Left renal cortex interstitium (tissue), 4 donors: ENCODE data around the gene CDC42EP1. TPM values are rescaled to one million over a fixed set of nuclear protein-coding genes. Genes with fewer than 3 reads are reported as not detected.
A peak's percentile ranks its signal among the peaks of the same experiment; 100 is the strongest.

Experiments
- DNase-seq, 4 donors: peaks; one replicate each; pipeline ENCODE4 v3.0.0-alpha.2; 2013; ENCODE audit warnings: low read depth in 4 of 4, low spot score in 2 of 4, missing footprints in 1 of 4
- polyA plus RNA-seq, 4 donors: library from polyadenylated mRNA; unstranded; fragments of 120-200 nt; gene quantifications; one replicate each; pipeline ENCODE4 v1.2.1, GENCODE V29; 2013; ENCODE audit not compliant: insufficient read length in 4 of 4

The CDC42EP1 gene
- polyA plus RNA-seq, 4 donors: 35.5 to 81.5 (median 52.2) TPM

DNA sequence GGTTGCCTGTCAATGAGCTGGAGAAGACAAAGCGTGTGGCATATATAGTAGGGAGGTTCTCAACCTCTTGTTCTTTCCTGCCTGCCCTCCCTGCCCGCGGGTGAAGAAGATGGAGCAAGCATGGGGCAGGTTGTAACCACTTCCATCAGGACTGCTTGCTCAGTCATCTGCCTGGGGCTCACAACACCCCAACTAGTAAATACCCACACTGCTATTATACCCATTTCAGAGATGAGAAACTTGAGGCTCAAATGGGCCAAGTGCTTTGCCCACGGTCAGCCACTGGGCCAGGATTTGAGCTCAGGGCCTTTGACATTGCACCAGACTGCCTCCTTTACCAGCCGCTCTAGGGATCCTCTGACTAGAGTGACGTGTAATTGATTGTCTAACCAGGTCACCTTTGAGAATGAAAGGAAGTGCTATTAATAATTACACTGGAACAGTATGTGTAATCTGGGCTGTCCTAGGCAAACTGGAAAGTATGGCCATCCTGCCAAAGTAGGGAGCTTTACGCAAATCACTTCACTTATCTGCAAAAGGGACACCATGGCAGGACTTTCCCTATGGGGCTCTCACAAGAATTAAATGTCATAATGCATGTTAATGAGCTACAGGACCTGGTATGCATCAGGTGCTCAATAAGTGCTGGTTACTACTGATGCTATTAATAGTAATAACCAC, 2.8 kb upstream of the CDC42EP1 start:
- DNase-seq: no peak

DNA sequence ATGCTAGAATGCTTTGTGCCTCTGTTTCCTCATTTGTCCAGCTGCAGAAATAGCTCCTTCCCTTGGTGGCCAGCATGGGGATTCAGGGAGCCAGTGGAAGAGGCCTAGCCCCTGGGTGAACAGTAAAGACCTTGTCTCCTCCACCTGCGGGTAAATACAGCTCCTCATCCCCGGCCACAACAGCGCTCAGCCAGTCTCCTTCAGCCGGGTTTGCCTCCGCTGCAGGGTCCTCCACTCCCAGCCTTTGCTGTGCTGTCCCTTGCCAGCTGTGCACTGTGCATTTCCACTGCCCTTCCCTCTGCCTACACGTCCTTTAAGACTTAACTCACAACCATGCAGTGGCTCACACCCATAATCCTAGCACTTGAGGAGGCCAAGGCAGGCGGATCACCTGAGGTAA, 1.5 kb upstream of the CDC42EP1 start:
- no peak for DNase-seq

DNA sequence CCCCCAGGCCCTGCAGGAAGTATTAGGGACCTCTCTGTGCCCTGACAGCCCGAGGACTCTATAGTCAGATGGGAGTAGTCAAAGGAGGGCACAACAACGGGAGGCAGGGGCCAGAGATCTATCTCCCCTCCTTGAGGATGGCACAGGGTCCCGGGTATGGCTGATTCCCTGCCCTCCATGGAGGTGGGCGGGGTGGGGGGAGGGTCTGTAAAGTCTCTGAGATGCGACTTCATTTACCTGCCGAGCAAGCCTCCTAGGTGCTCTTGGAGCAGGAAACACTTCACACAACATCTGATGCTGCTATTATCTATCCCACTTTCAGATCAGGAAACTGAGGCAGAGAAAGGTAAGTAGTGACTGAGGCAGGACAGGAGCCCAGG, 769 bp upstream of the CDC42EP1 start:
- DNase-seq: no peak

GRCh38 chr22:37560608-37561211, 430 bp downstream of the CDC42EP1 start:
- no peak for DNase-seq

DNA sequence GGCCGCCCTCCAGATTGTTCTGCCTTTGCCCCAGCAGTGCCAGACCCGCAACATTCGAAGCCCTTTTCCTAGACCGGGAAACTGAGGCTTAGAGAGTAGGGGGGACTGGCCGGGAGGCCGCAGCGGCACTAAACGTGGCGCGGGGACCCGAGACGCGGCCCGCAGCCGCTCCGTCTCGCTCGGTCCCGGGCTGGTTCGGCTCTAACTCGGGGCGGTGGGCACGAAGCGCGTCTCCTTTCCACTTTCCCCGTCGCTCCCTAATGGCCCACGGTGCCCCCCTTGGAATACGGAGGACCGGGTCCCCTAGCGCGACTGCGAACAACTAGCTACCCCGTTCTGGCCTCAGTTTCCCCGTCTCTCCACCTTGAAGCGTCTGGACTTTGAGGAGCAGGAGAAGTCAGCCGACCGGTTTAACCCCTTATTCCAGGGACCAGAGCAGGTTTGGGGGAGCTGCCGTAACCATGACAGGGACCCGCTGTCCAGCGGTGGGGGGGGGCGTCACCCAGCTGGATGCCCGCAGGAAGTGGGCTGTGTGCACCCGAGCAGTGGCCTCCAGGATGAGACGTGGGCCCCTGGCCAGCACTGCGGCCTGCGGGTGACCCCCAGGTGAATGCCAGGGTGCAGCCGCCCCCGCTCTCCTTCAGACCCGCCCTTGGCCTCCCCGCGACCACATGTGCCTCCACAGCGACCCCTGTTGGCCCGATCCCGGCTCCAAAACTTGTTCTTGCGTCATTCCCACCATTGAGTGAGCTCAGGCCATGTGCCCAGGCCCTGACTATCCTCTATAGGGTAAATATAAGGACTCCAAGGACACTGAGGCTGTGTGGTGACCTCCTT, 1.1 kb downstream of the CDC42EP1 start:
- DNase-seq: peak in 2 of 4 donors; percentile 86 to 94

- DNase-seq: no peak
Measured at GRCh38 chr22:37562049-37562875, 2.0 kb downstream of the CDC42EP1 start.

DNA sequence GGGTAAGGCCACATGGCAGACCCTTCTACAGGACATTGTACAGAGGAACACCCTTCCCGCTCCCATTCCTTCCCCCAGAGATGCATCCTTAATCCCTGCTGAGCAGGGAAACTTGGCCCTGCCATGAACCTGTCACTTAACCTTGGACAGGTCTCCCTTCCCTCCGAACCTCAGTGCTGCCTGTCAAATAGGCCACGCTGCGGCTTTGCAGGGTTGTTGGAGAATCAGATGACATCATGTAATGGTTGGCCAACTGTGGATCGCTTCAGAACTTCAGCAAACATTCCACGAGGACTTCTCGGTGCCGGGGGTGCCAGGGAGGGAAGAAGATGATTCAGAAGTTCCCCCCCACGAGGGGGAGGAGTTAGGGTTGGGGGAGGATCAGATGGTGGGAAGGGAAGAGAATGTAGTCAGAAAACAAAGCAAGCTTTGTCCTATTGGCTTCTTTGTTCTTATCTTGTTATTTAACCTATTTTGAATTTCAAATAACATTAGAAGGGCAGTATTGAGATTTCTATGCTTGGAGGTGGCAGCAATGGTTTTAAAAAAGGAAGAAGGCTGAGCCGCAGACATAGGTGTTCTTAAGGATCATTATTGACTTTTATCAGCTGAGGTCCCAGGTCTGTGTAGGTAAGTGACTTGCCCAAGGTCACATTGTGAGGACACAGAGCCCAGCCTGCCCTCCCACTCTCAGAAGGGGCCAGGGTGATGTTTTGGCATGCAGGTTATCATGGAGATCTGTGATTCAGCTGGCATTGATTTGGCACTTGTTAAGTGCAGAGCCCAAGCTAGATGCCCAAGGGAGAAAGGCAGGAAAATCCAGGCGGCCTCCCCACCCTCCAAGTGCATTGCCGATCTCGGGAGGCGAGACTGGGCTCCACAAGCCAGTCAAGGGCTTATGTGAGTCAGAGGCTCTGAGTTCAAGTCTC, 3.1 kb downstream of the CDC42EP1 start:
- no peak for DNase-seq

GRCh38 chr22:37564111-37564711, 3.9 kb downstream of the CDC42EP1 start:
- peak in 1 of 4 donors; percentile 63 for DNase-seq

GRCh38 chr22:37565830-37566229, 5.5 kb downstream of the CDC42EP1 start:
- DNase-seq: no peak

DNA sequence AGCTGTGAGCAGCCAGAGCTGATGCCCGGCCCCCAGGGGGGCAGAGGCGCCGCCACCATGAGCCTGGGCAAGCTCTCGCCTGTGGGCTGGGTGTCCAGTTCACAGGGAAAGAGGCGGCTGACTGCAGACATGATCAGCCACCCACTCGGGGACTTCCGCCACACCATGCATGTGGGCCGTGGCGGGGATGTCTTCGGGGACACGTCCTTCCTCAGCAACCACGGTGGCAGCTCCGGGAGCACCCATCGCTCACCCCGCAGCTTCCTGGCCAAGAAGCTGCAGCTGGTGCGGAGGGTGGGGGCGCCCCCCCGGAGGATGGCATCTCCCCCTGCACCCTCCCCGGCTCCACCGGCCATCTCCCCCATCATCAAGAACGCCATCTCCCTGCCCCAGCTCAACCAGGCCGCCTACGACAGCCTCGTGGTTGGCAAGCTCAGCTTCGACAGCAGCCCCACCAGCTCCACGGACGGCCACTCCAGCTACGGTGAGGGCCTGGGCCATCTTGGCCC, 6.1 kb downstream of the CDC42EP1 start:
- DNase-seq: no peak

- DNase-seq: no peak
Measured at GRCh38 chr22:37566903-37567798, 6.9 kb downstream of the CDC42EP1 start.

DNA sequence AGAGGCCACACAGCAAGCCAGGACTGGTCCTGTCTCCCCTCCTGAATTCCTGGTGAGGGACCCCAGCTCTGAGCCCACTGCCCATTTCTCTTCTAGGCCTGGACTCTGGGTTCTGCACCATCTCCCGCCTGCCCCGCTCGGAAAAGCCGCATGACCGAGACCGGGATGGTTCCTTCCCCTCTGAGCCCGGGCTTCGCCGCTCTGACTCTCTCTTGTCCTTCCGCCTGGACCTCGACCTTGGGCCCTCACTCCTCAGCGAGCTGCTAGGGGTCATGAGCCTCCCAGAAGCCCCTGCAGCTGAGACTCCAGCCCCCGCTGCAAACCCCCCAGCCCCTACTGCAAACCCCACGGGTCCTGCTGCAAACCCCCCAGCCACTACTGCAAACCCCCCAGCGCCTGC, 7.7 kb downstream of the CDC42EP1 start:
- no peak for DNase-seq

DNA sequence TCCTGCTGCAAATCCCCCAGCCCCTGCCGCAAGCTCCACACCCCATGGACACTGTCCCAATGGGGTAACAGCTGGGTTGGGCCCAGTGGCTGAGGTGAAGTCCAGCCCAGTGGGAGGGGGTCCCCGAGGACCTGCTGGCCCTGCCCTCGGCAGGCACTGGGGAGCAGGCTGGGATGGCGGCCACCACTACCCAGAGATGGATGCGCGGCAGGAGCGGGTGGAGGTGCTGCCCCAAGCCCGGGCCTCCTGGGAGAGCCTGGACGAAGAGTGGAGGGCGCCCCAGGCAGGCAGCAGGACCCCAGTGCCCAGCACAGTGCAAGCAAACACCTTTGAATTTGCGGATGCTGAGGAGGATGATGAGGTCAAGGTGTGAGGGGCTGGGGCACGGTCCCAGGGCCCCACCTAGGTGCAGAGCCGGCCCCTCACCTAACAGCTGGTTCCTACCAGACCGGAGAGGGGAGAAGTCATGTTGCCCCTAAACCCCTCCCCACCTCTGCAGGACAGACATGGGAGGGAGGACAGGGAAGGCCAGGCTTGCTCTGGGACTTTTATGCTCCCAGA, 8.2 kb downstream of the CDC42EP1 start:
- no peak for DNase-seq

- DNase-seq: no peak
Measured at GRCh38 chr22:37569009-37569920, 9.0 kb downstream of the CDC42EP1 start.

DNA sequence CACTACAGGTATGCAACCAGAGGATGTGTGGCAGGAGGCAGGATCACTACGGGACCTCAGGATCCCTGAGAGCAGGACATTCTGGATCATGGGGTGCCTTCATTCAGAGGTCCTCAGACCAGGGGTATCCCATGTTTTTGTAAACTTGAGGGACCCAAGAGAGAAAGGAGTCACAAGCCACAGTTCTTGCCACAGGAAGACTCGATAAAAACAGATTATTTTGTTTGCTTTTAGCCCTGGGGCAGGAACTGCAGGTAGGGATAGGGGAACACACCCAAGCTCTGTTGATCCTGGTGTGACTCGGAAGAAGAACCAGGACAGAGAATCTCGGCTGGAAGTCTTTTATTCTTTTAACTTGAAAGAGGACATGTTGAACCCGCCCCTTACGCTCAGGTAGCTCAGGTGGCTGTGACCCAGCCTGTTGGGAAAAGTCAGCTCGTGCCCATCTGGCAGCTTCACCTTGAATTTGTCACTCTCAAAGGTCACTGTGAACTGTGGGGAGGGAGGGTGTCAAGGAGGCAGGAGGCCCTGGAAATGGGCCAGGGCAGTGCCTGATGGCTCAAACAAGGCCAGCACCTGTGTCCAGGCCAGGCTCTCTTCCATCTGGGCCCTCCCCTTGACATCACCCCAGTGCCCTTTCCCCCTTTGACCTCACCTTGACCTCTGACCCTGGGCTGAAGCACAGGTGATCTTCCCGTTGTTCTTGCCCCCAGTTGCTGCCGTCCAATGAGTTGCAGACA, 9.8 kb downstream of the CDC42EP1 start:
- DNase-seq: no peak

- DNase-seq: no peak
Measured at GRCh38 chr22:37570661-37570976, 10.3 kb downstream of the CDC42EP1 start.
